Activated CD4-positive, alpha-beta T cell treated with anti-CD3 and anti-CD28 coated beads for 1 hour (primary cell): Measurements from ENCODE around the gene CNKSR3.

Experiments used
- DNase-seq: peaks from one replicate; pipeline ENCODE4 v3.0.0-alpha.2; 2020

Gene CNKSR3

GRCh38 chr6:154410619-154411072 lies 99.8 kb downstream of the CNKSR3 start:
- no peak for DNase-seq

- DNase-seq: no peak
These were observed 101.5 kb downstream of the CNKSR3 start for GRCh38 chr6:154408891-154409500.

GRCh38 chr6:154407440-154407839 lies 103.0 kb downstream of the CNKSR3 start:
- DNase-seq: no peak

GRCh38 chr6:154406869-154407268 lies 103.6 kb downstream of the CNKSR3 start:
- DNase-seq: no peak

- no peak for DNase-seq
These were observed 104.2 kb downstream of the CNKSR3 start for GRCh38 chr6:154406301-154406700.

- DNase-seq: no peak
These were observed 105.6 kb downstream of the CNKSR3 start for GRCh38 chr6:154404791-154405400.

GRCh38 chr6:154403788-154404187 lies 106.7 kb downstream of the CNKSR3 start:
- no peak for DNase-seq

GRCh38 chr6:154402081-154402780 lies 108.3 kb downstream of the CNKSR3 start:
- DNase-seq: no peak

- no peak for DNase-seq
These were observed 111.4 kb downstream of the CNKSR3 start for GRCh38 chr6:154399097-154399496.

GRCh38 chr6:154397491-154398195 lies 112.8 kb downstream of the CNKSR3 start:
- DNase-seq: no peak

GRCh38 chr6:154395878-154396277 lies 114.6 kb downstream of the CNKSR3 start:
- no peak for DNase-seq

- DNase-seq: no peak
These were observed 115.2 kb downstream of the CNKSR3 start for GRCh38 chr6:154395316-154395715.

- no peak for DNase-seq
These were observed 115.9 kb downstream of the CNKSR3 start for GRCh38 chr6:154394571-154394970.

GRCh38 chr6:154390034-154390433 lies 120.5 kb downstream of the CNKSR3 start:
- DNase-seq: no peak

GRCh38 chr6:154388803-154389202 lies 121.7 kb downstream of the CNKSR3 start:
- DNase-seq: no peak

GRCh38 chr6:154386848-154387717 lies 123.4 kb downstream of the CNKSR3 start:
- no peak for DNase-seq

GRCh38 chr6:154384191-154384590 lies 126.3 kb downstream of the CNKSR3 start:
- no peak for DNase-seq

GRCh38 chr6:154383273-154383672 lies 127.2 kb downstream of the CNKSR3 start:
- no peak for DNase-seq

- DNase-seq: no peak
These were observed 127.7 kb downstream of the CNKSR3 start for GRCh38 chr6:154382740-154383139.

- DNase-seq: no peak
These were observed 128.9 kb downstream of the CNKSR3 start for GRCh38 chr6:154381548-154381947.

GRCh38 chr6:154380741-154381140 lies 129.7 kb downstream of the CNKSR3 start:
- no peak for DNase-seq

GRCh38 chr6:154379585-154379984 lies 130.9 kb downstream of the CNKSR3 start:
- no peak for DNase-seq

- DNase-seq: no peak
These were observed 132.0 kb downstream of the CNKSR3 start for GRCh38 chr6:154378518-154378917.
